ENCODE results near the gene IL4R. TPM values are rescaled to one million over a fixed set of nuclear protein-coding genes. Genes with fewer than 3 reads are reported as not detected.

Gene IL4R
- total and polyA plus RNA-seq, 10 donors, result 39.3 to 319 (median 160) TPM

- H3K4me3 ChIP-seq, result no peak overlapping the region
- H3K27ac ChIP-seq, result no peak overlapping the region
- H3K36me3 ChIP-seq, result no peaks in the 10 kb centered on the region
- H3K9me3 ChIP-seq, result peaks cover 0 to 40% (median 18%) of the 10 kb centered on the region in 8 donors
- DNase-seq, result no peak
- WGBS, 5 donors, result 71 to 85% (median 84%) methylated on average over 4 of the region's 4 CpGs
- H3K4me1 ChIP-seq, result peaks cover 0 to 42% (median 0%) of the 10 kb centered on the region in 6 donors
- TF ChIP-seq POLR2AphosphoS5 (IDR thresholded peaks at IDR 0.05) (no peak), POLR2A (IDR thresholded peaks at IDR 0.05) (no peak), CTCF (IDR thresholded peaks at IDR 0.05 in 8 of 11, conservative IDR thresholded peaks at IDR 0.05 in 3 of 11) (no peak)
- intact Hi-C loops (cut with DNase I; ENCODE audit: low total_unique reads), result no loop called here
- H3K27me3 ChIP-seq (replicated peaks in 1 of 7), result no peaks in the 10 kb centered on the region
These were observed 72.9 kb downstream of the IL4R start for GRCh38 chr16:27386674-27387073.

GRCh38 chr16:27387724-27388123, 74.0 kb downstream of the IL4R start:
- Histone ChIP-seq H3K9me3 (peaks cover 0 to 51% (median 29%) of the 10 kb centered on the region in 8 donors), H3K27me3 (replicated peaks in 1 of 7) (no peaks in the 10 kb centered on the region), H3K4me1 (peaks cover 0 to 36% (median 0%) of the 10 kb centered on the region in 6 donors), H3K36me3 (no peaks in the 10 kb centered on the region), H3K4me3 (no peak overlapping the region), H3K27ac (no peak overlapping the region)
- WGBS, 5 donors, result 67 to 83% (median 76%) methylated on average over 1 of the region's 1 CpG
- DNase-seq, result no peak
- TF ChIP-seq POLR2A (IDR thresholded peaks at IDR 0.05) (no peak), CTCF (IDR thresholded peaks at IDR 0.05 in 8 of 11, conservative IDR thresholded peaks at IDR 0.05 in 3 of 11) (no peak), POLR2AphosphoS5 (IDR thresholded peaks at IDR 0.05) (no peak)
- intact Hi-C loops (cut with DNase I; ENCODE audit: low total_unique reads), result no loop called here

- Histone ChIP-seq H3K27me3 (replicated peaks in 1 of 7) (no peaks in the 10 kb centered on the region), H3K4me1 (peaks cover 0 to 19% (median 0%) of the 10 kb centered on the region in 6 donors), H3K9me3 (peaks cover 0 to 57% (median 37%) of the 10 kb centered on the region in 8 donors), H3K36me3 (no peaks in the 10 kb centered on the region), H3K4me3 (no peak overlapping the region), H3K27ac (no peak overlapping the region)
- WGBS, 5 donors, result 69 to 84% (median 75%) methylated on average over 8 of the region's 8 CpGs
- intact Hi-C loops (cut with DNase I; ENCODE audit: low total_unique reads), result no loop called here
- no peak for TF ChIP-seq POLR2AphosphoS5 (IDR thresholded peaks at IDR 0.05)
- TF ChIP-seq POLR2A (IDR thresholded peaks at IDR 0.05), result no peak
- TF ChIP-seq CTCF (IDR thresholded peaks at IDR 0.05 in 8 of 11, conservative IDR thresholded peaks at IDR 0.05 in 3 of 11), result no peak
- DNase-seq, result no peak
These were observed 75.6 kb downstream of the IL4R start for GRCh38 chr16:27389272-27389961.

GRCh38 chr16:27390151-27390550, 76.4 kb downstream of the IL4R start:
- Histone ChIP-seq H3K27ac (no peak overlapping the region), H3K4me3 (no peak overlapping the region), H3K27me3 (replicated peaks in 1 of 7) (no peaks in the 10 kb centered on the region), H3K9me3 (peaks cover 0 to 58% (median 38%) of the 10 kb centered on the region in 8 donors), H3K4me1 (peaks cover 0 to 14% (median 0%) of the 10 kb centered on the region in 6 donors), H3K36me3 (no peaks in the 10 kb centered on the region)
- DNase-seq, result no peak
- TF ChIP-seq POLR2A (IDR thresholded peaks at IDR 0.05), result no peak
- no peak for TF ChIP-seq POLR2AphosphoS5 (IDR thresholded peaks at IDR 0.05)
- TF ChIP-seq CTCF (IDR thresholded peaks at IDR 0.05 in 8 of 11, conservative IDR thresholded peaks at IDR 0.05 in 3 of 11), result no peak
- intact Hi-C loops (cut with DNase I; ENCODE audit: low total_unique reads), result no loop called here

Data from spleen (tissue), 11 donors.